OCI-LY3 (cell line): ENCODE results near the gene PRL.

ENCODE experiments used
- CTCF ChIP-seq: fragments of 200-600, 300-600 bp; sonication (generic); IDR thresholded peaks from 2 replicates; pipeline ENCODE4 v1.5.1; 2014; ENCODE audit warnings: antibody characterized with exemption, low read length, low read depth
- EZH2phosphoT487 ChIP-seq: fragments of 200-600 bp; shearing (Covaris generic); IDR thresholded peaks from 2 replicates; pipeline ENCODE4 v1.6.1; 2018; ENCODE audit warnings: antibody characterized with exemption, mixed run types, low read depth

DNA sequence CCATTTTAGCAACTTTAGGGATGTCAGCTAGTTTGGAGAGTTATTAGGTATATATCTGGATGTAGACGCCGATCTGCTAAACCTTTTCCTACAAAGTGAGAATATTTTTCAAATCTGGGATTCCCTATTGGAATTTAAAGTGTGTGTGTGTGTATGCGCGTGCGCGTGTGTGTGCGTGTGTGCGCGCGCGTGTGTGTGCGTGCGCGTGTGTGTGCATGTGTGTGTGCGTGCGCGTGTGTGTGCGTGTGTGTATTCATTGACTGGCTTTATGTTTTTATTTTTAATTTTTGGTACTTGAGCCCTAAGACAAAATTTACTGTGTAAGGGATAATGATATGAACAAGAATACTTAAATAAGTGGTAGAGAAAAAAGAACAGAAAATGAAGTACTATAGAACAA is 8.1 kb downstream of the PRL start:
- TF ChIP-seq CTCF = no peak
- no peak for TF ChIP-seq EZH2phosphoT487
